Measurements from ENCODE around the gene TMEM204.

TMEM204 gene

GRCh38 chr16:1561836-1562235, 28.4 kb downstream of the TMEM204 start:
- Histone ChIP-seq H3K36me3 (ENCODE audit: control insufficient read depth, insufficient read depth, low read length) (peaks cover 46% of the 10 kb centered on the region), H3K4me1 (ENCODE audit: control insufficient read depth, insufficient read depth, low read length, poor library complexity, severe bottlenecking) (peaks cover 10% of the 10 kb centered on the region), H3K9me3 (ENCODE audit: control insufficient read depth, low read length) (no peaks in the 10 kb centered on the region), H3K4me3 (ENCODE audit: extremely low read depth, insufficient read depth, low read length, poor library complexity, severe bottlenecking) (no peak overlapping the region), H3K27ac (ENCODE audit: low read depth, low read length, severe bottlenecking) (no peak overlapping the region)
- WGBS, 2 experiments (ENCODE audit: insufficient coverage in 2 of 2) = 94 to 96% methylated on average over 13 to 14 of the region's 14 CpGs

GRCh38 chr16:1563786-1564185, 30.3 kb downstream of the TMEM204 start:
- H3K9me3 ChIP-seq (ENCODE audit: control insufficient read depth, low read length) = no peaks in the 10 kb centered on the region
- 94 to 99% methylated on average over 19 to 20 of the region's 20 CpGs for WGBS, 2 experiments (ENCODE audit: insufficient coverage in 2 of 2)
- H3K4me1 ChIP-seq (ENCODE audit: control insufficient read depth, insufficient read depth, low read length, poor library complexity, severe bottlenecking) = peaks cover 10% of the 10 kb centered on the region
- no peak overlapping the region for H3K27ac ChIP-seq (ENCODE audit: low read depth, low read length, severe bottlenecking)
- peaks cover 28% of the 10 kb centered on the region for H3K36me3 ChIP-seq (ENCODE audit: control insufficient read depth, insufficient read depth, low read length)
- H3K4me3 ChIP-seq (ENCODE audit: extremely low read depth, insufficient read depth, low read length, poor library complexity, severe bottlenecking) = no peak overlapping the region

- 93 to 95% methylated on average over 5 to 9 of the region's 9 CpGs for WGBS, 2 experiments (ENCODE audit: insufficient coverage in 2 of 2)
- H3K4me3 ChIP-seq (ENCODE audit: extremely low read depth, insufficient read depth, low read length, poor library complexity, severe bottlenecking) = no peak overlapping the region
- H3K9me3 ChIP-seq (ENCODE audit: control insufficient read depth, low read length) = no peaks in the 10 kb centered on the region
- H3K27ac ChIP-seq (ENCODE audit: low read depth, low read length, severe bottlenecking) = no peak overlapping the region
- peaks cover 10% of the 10 kb centered on the region for H3K4me1 ChIP-seq (ENCODE audit: control insufficient read depth, insufficient read depth, low read length, poor library complexity, severe bottlenecking)
- H3K36me3 ChIP-seq (ENCODE audit: control insufficient read depth, insufficient read depth, low read length) = peaks cover 28% of the 10 kb centered on the region
Observed at GRCh38 chr16:1564325-1564724, 30.9 kb downstream of the TMEM204 start.

GRCh38 chr16:1565083-1565805, 31.8 kb downstream of the TMEM204 start:
- WGBS, 2 experiments (ENCODE audit: insufficient coverage in 2 of 2) = 89 to 92% methylated on average over 16 of the region's 16 CpGs
- Histone ChIP-seq H3K9me3 (ENCODE audit: control insufficient read depth, low read length) (no peaks in the 10 kb centered on the region), H3K4me3 (ENCODE audit: extremely low read depth, insufficient read depth, low read length, poor library complexity, severe bottlenecking) (no peak overlapping the region), H3K4me1 (ENCODE audit: control insufficient read depth, insufficient read depth, low read length, poor library complexity, severe bottlenecking) (peaks cover 10% of the 10 kb centered on the region), H3K36me3 (ENCODE audit: control insufficient read depth, insufficient read depth, low read length) (peaks cover 21% of the 10 kb centered on the region), H3K27ac (ENCODE audit: low read depth, low read length, severe bottlenecking) (peak overlapping the region; percentile 2)

GRCh38 chr16:1567988-1568387, 34.5 kb downstream of the TMEM204 start:
- no peaks in the 10 kb centered on the region for H3K9me3 ChIP-seq (ENCODE audit: control insufficient read depth, low read length)
- WGBS, 2 experiments (ENCODE audit: insufficient coverage in 2 of 2) = 96 to 97% methylated on average over 13 of the region's 13 CpGs
- no peak overlapping the region for H3K27ac ChIP-seq (ENCODE audit: low read depth, low read length, severe bottlenecking)
- peaks cover 10% of the 10 kb centered on the region for H3K4me1 ChIP-seq (ENCODE audit: control insufficient read depth, insufficient read depth, low read length, poor library complexity, severe bottlenecking)
- peaks cover 19% of the 10 kb centered on the region for H3K36me3 ChIP-seq (ENCODE audit: control insufficient read depth, insufficient read depth, low read length)
- no peak overlapping the region for H3K4me3 ChIP-seq (ENCODE audit: extremely low read depth, insufficient read depth, low read length, poor library complexity, severe bottlenecking)

- Histone ChIP-seq H3K9me3 (ENCODE audit: control insufficient read depth, low read length) (no peaks in the 10 kb centered on the region), H3K27ac (ENCODE audit: low read depth, low read length, severe bottlenecking) (no peak overlapping the region), H3K36me3 (ENCODE audit: control insufficient read depth, insufficient read depth, low read length) (peaks cover 10% of the 10 kb centered on the region), H3K4me3 (ENCODE audit: extremely low read depth, insufficient read depth, low read length, poor library complexity, severe bottlenecking) (no peak overlapping the region), H3K4me1 (ENCODE audit: control insufficient read depth, insufficient read depth, low read length, poor library complexity, severe bottlenecking) (no peaks in the 10 kb centered on the region)
- WGBS, 2 experiments (ENCODE audit: insufficient coverage in 2 of 2) = 92 to 95% methylated on average over 6 of the region's 7 CpGs
Observed at GRCh38 chr16:1571012-1571671, 37.7 kb downstream of the TMEM204 start.

- 86 to 87% methylated on average over 6 to 7 of the region's 7 CpGs for WGBS, 2 experiments (ENCODE audit: insufficient coverage in 2 of 2)
Observed at GRCh38 chr16:1572673-1573072, 39.2 kb downstream of the TMEM204 start.

GRCh38 chr16:1573301-1573700, 39.8 kb downstream of the TMEM204 start:
- H3K27ac ChIP-seq (ENCODE audit: low read depth, low read length, severe bottlenecking) = no peak overlapping the region
- WGBS, 2 experiments (ENCODE audit: insufficient coverage in 2 of 2) = 84 to 93% methylated on average over 5 of the region's 5 CpGs
- H3K9me3 ChIP-seq (ENCODE audit: control insufficient read depth, low read length) = no peaks in the 10 kb centered on the region
- no peak overlapping the region for H3K4me3 ChIP-seq (ENCODE audit: extremely low read depth, insufficient read depth, low read length, poor library complexity, severe bottlenecking)
- no peaks in the 10 kb centered on the region for H3K4me1 ChIP-seq (ENCODE audit: control insufficient read depth, insufficient read depth, low read length, poor library complexity, severe bottlenecking)
- H3K36me3 ChIP-seq (ENCODE audit: control insufficient read depth, insufficient read depth, low read length) = peaks cover 11% of the 10 kb centered on the region

More at GRCh38 chr16:1572673-1573072, 39.2 kb downstream of the TMEM204 start:
- H3K27ac ChIP-seq (ENCODE audit: low read depth, low read length, severe bottlenecking) = no peak overlapping the region
- peaks cover 10% of the 10 kb centered on the region for H3K36me3 ChIP-seq (ENCODE audit: control insufficient read depth, insufficient read depth, low read length)
- H3K9me3 ChIP-seq (ENCODE audit: control insufficient read depth, low read length) = no peaks in the 10 kb centered on the region
- no peak overlapping the region for H3K4me3 ChIP-seq (ENCODE audit: extremely low read depth, insufficient read depth, low read length, poor library complexity, severe bottlenecking)
- no peaks in the 10 kb centered on the region for H3K4me1 ChIP-seq (ENCODE audit: control insufficient read depth, insufficient read depth, low read length, poor library complexity, severe bottlenecking)

- Histone ChIP-seq H3K4me3 (ENCODE audit: extremely low read depth, insufficient read depth, low read length, poor library complexity, severe bottlenecking) (no peak overlapping the region), H3K27ac (ENCODE audit: low read depth, low read length, severe bottlenecking) (no peak overlapping the region), H3K4me1 (ENCODE audit: control insufficient read depth, insufficient read depth, low read length, poor library complexity, severe bottlenecking) (no peaks in the 10 kb centered on the region), H3K9me3 (ENCODE audit: control insufficient read depth, low read length) (no peaks in the 10 kb centered on the region), H3K36me3 (ENCODE audit: control insufficient read depth, insufficient read depth, low read length) (peaks cover 30% of the 10 kb centered on the region)
Observed at GRCh38 chr16:1575578-1575977, 42.1 kb downstream of the TMEM204 start.

GRCh38 chr16:1579214-1579613, 45.7 kb downstream of the TMEM204 start:
- no peaks in the 10 kb centered on the region for H3K9me3 ChIP-seq (ENCODE audit: control insufficient read depth, low read length)
- H3K4me1 ChIP-seq (ENCODE audit: control insufficient read depth, insufficient read depth, low read length, poor library complexity, severe bottlenecking) = no peaks in the 10 kb centered on the region
- H3K27ac ChIP-seq (ENCODE audit: low read depth, low read length, severe bottlenecking) = no peak overlapping the region
- WGBS, 2 experiments (ENCODE audit: insufficient coverage in 2 of 2) = 90 to 96% methylated on average over 3 to 4 of the region's 5 CpGs
- H3K36me3 ChIP-seq (ENCODE audit: control insufficient read depth, insufficient read depth, low read length) = peaks cover 52% of the 10 kb centered on the region
- H3K4me3 ChIP-seq (ENCODE audit: extremely low read depth, insufficient read depth, low read length, poor library complexity, severe bottlenecking) = no peak overlapping the region

GRCh38 chr16:1580256-1580655, 46.8 kb downstream of the TMEM204 start:
- WGBS, 2 experiments (ENCODE audit: insufficient coverage in 2 of 2) = 92% methylated on average over 6 to 11 of the region's 12 CpGs
- Histone ChIP-seq H3K9me3 (ENCODE audit: control insufficient read depth, low read length) (no peaks in the 10 kb centered on the region), H3K4me1 (ENCODE audit: control insufficient read depth, insufficient read depth, low read length, poor library complexity, severe bottlenecking) (no peaks in the 10 kb centered on the region), H3K36me3 (ENCODE audit: control insufficient read depth, insufficient read depth, low read length) (peaks cover 61% of the 10 kb centered on the region), H3K27ac (ENCODE audit: low read depth, low read length, severe bottlenecking) (no peak overlapping the region), H3K4me3 (ENCODE audit: extremely low read depth, insufficient read depth, low read length, poor library complexity, severe bottlenecking) (no peak overlapping the region)

Data from mesodermal cell (in vitro differentiated cells).